SK-N-SH (cell line): ENCODE measurements around the gene HIPK2. TPM values are rescaled to one million over a fixed set of nuclear protein-coding genes. Genes with fewer than 3 reads are reported as not detected.
"Not testable (repeated sequence)": the region's sequence is repeated elsewhere in the genome, so short reads cannot be mapped to it uniquely, and the experiment has no call there.

ENCODE experiments used
- CTCF ChIA-PET: fragments of 300-600, 350-600 bp; formaldehyde crosslinking; extraction: SDS; loops from one replicate; lab custom pipeline; 2021; lab: Yijun Ruan, JAX
- POLR2A ChIA-PET: fragments of 350-600 bp; sonication (Branson Sonifier 250); formaldehyde crosslinking; extraction: SDS; loops from one replicate; lab custom pipeline; 2020; ENCODE audit warnings: antibody characterized with exemption, inconsistent platforms; lab: Yijun Ruan, JAX
- DNase-seq: peaks from one replicate; pipeline ENCODE4 v3.0.0; 2012
- H2AFZ ChIP-seq: fragments of 200-600 bp; sonication (generic); 2 replicates; pipeline ENCODE4 v1.8.1; 2016; ENCODE audit warnings: antibody characterized with exemption, mild to moderate bottlenecking, low read depth
- H3F3A ChIP-seq: fragments of 200-600 bp; sonication (generic); replicated peaks from 2 replicates; pipeline ENCODE3; 2016; ENCODE audit warnings: antibody characterized with exemption, mild to moderate bottlenecking; ENCODE audit not compliant: insufficient read depth
- H3K27ac ChIP-seq, 2 experiments: fragments of 200-500 bp in 1 of 2; fragments of 200-600 bp in 1 of 2; sonication (Bioruptor generic) in 1 of 2; sonication (generic), shearing (Covaris generic) in 1 of 2; 2 replicates each; pipeline versions ENCODE4 v1.5.1 to v1.6.1; 2014 to 2016; ENCODE audit warnings: low read depth in 2 of 2, inconsistent platforms in 1 of 2, low read length in 1 of 2, mild to moderate bottlenecking in 1 of 2, mixed read lengths in 1 of 2
- H3K27me3 ChIP-seq: fragments of 200-600 bp; sonication (generic), shearing (Covaris generic); 2 replicates; pipeline ENCODE4 v1.6.1; 2016; ENCODE audit warnings: mixed run types; ENCODE audit not compliant: insufficient read depth
- H3K36me3 ChIP-seq, 2 experiments: fragments of 200-500 bp in 1 of 2; fragments of 200-600 bp in 1 of 2; sonication (Bioruptor generic) in 1 of 2; sonication (generic) in 1 of 2; replicated peaks in 1 of 2; 2 replicates each; pipeline versions ENCODE3 to v1.5.1; 2014 to 2016; ENCODE audit warnings: low read length in 1 of 2, mild to moderate bottlenecking in 1 of 2; ENCODE audit not compliant: insufficient read depth in 2 of 2, control insufficient read depth in 1 of 2
- H3K4me1 ChIP-seq, 2 experiments: fragments of 200-500 bp in 1 of 2; fragments of 200-600 bp in 1 of 2; sonication (Bioruptor generic) in 1 of 2; sonication (generic), shearing (Covaris generic) in 1 of 2; 2 replicates each; pipeline versions ENCODE4 v1.5.1 to v1.6.1; 2014 to 2016; ENCODE audit warnings: low read depth in 1 of 2, low read length in 1 of 2, mixed run types in 1 of 2; ENCODE audit not compliant: insufficient read depth in 2 of 2, control insufficient read depth in 1 of 2
- H3K4me2 ChIP-seq: fragments of 200-600 bp; sonication (generic), shearing (Covaris generic); 2 replicates; pipeline ENCODE4 v1.6.1; 2017; ENCODE audit warnings: mixed run types
- H3K4me3 ChIP-seq, 2 experiments: fragments of 200-500 bp in 1 of 2; fragments of 200-600 bp in 1 of 2; sonication (Bioruptor generic) in 1 of 2; sonication (generic), shearing (Covaris generic) in 1 of 2; 2 replicates each; pipeline versions ENCODE4 v1.5.1 to v1.8.1; 2014 to 2016; ENCODE audit warnings: low read depth in 2 of 2, inconsistent platforms in 1 of 2, low read length in 1 of 2, mild to moderate bottlenecking in 1 of 2, mixed read lengths in 1 of 2, moderate library complexity in 1 of 2
- H3K79me2 ChIP-seq: fragments of 200-600 bp; sonication (generic); 2 replicates; pipeline ENCODE4 v1.8.1; 2017; ENCODE audit warnings: mild to moderate bottlenecking; ENCODE audit not compliant: insufficient read depth
- H3K9ac ChIP-seq: fragments of 200-600 bp; sonication (generic); 2 replicates; pipeline ENCODE4 v1.6.1; 2017; ENCODE audit warnings: mixed run types
- H3K9me2 ChIP-seq: fragments of 200-600 bp; sonication (generic); 2 replicates; pipeline ENCODE4 v1.6.1; 2017; ENCODE audit warnings: mixed run types
- H3K9me3 ChIP-seq: fragments of 200-600 bp; sonication (generic); 2 replicates; pipeline ENCODE4 v1.6.1; 2017; ENCODE audit warnings: mixed run types, mild to moderate bottlenecking, moderate library complexity
- H4K20me1 ChIP-seq: fragments of 200-600 bp; sonication (generic); 2 replicates; pipeline ENCODE4 v1.6.1; 2017; ENCODE audit warnings: mild to moderate bottlenecking, mixed run types; ENCODE audit not compliant: insufficient read depth
- ELF1 ChIP-seq: IDR thresholded peaks from 2 replicates; pipeline ENCODE4 v1.4.0; 2012
- EZH2phosphoT487 ChIP-seq: fragments of 200-600 bp; sonication (generic); IDR thresholded peaks from 2 replicates; pipeline ENCODE4 v1.6.1; 2017; ENCODE audit warnings: low read depth, mixed run types, mild to moderate bottlenecking, antibody characterized with exemption, moderate library complexity, borderline replicate concordance
- FOSL2 ChIP-seq: IDR thresholded peaks from 2 replicates; pipeline ENCODE4 v1.4.0; 2012; ENCODE audit warnings: low read depth, mild to moderate bottlenecking, moderate library complexity, borderline replicate concordance
- FOXJ3 ChIP-seq: sonication (generic); formaldehyde crosslinking; IDR thresholded peaks from 2 replicates; pipeline ENCODE4 v1.5.1; 2020; ENCODE audit warnings: mild to moderate bottlenecking, missing genetic modification reagents
- FOXM1 ChIP-seq: IDR thresholded peaks from 2 replicates; pipeline ENCODE4 v1.4.0; 2012; ENCODE audit warnings: low read depth, mild to moderate bottlenecking
- IRF3 ChIP-seq: fragments of 150-350 bp; IDR thresholded peaks from 2 replicates; pipeline ENCODE4 v1.6.1; 2016; ENCODE audit warnings: mild to moderate bottlenecking, low read depth, low read length
- JUND ChIP-seq: IDR thresholded peaks from 2 replicates; pipeline ENCODE4 v1.4.0; 2012
- NFIC ChIP-seq: IDR thresholded peaks from 2 replicates; pipeline ENCODE4 v1.4.0; 2012; ENCODE audit warnings: borderline replicate concordance
- PBX3 ChIP-seq: IDR thresholded peaks from 2 replicates; pipeline ENCODE4; 2012
- RAD21 ChIP-seq: IDR thresholded peaks from 2 replicates; pipeline ENCODE4 v1.6.1; 2012; ENCODE audit warnings: mild to moderate bottlenecking, low read length
- RXRA ChIP-seq: IDR thresholded peaks from 2 replicates; pipeline ENCODE4 v1.4.0; 2012; ENCODE audit warnings: low read depth, mild to moderate bottlenecking, borderline replicate concordance
- SIN3A ChIP-seq: IDR thresholded peaks from 2 replicates; pipeline ENCODE4 v1.6.1; 2012; ENCODE audit warnings: low read depth, mild to moderate bottlenecking, low read length, moderate library complexity, borderline replicate concordance
- USF2 ChIP-seq: fragments of 150-350 bp; IDR thresholded peaks from 2 replicates; pipeline ENCODE4 v1.6.1; 2017; ENCODE audit warnings: antibody characterized with exemption, low read length, low read depth, borderline replicate concordance
- WGBS: methylation state at CpG from one replicate; pipeline ENCODE4 v1.1.6; 2017; ENCODE audit warnings: low lambda C conversion rate; 5-methylcytosine and 5-hydroxymethylcytosine counted together
- polyA plus RNA-seq, 3 experiments: library from polyadenylated mRNA; depleted of rRNA; stranded (reverse); fragments of >200 nt; gene quantifications; 2 replicates each; pipeline ENCODE4 v1.2.3, GENCODE V29; 2012
- TF ChIP-seq, protein P1 (sequence below): IDR thresholded peaks from 2 replicates; pipeline ENCODE4 v1.6.1; 2012; ENCODE audit warnings: mild to moderate bottlenecking, low read depth, low read length, moderate library complexity
- TF ChIP-seq, protein P2 (sequence below): IDR thresholded peaks from 2 replicates; pipeline ENCODE4 v1.4.0; 2012; ENCODE audit warnings: low read depth, borderline replicate concordance

Gene HIPK2
- polyA plus RNA-seq, 1 of the 3 experiments (the other 2 are of a cell fraction) = 14.2 TPM

GRCh38 chr7:139553991-139554700 is 223.7 kb downstream of the HIPK2 start:
- H3K27me3 ChIP-seq, H3K9me3 ChIP-seq, H3K9ac ChIP-seq, H4K20me1 ChIP-seq, H2AFZ ChIP-seq, POLR2A ChIA-PET, H3K4me1 ChIP-seq, H3K9me2 ChIP-seq, DNase-seq, H3K79me2 ChIP-seq, H3F3A ChIP-seq, H3K27ac ChIP-seq, H3K4me2 ChIP-seq, H3K4me3 ChIP-seq, H3K36me3 ChIP-seq: not testable (repeated sequence)
- WGBS = 74% methylated on average over 7 of the region's 8 CpGs
- CTCF ChIA-PET = interaction anchor here (0.6 to 5.7 kb wide), 4 partner anchors 54 to 527 kb away, joined by 3 to 22 read pairs (median 4); no protein-coding TSS in a partner anchor

GRCh38 chr7:139548302-139549028 is 229.3 kb downstream of the HIPK2 start:
- no peak overlapping the region for H3K9ac ChIP-seq
- peak; percentile 30 for DNase-seq
- H3K4me1 ChIP-seq = peaks cover 0 to 5% of the 10 kb centered on the region in 2 experiments; a peak in 1 of 4 replicates
- 42% methylated on average over 5 of the region's 5 CpGs for WGBS
- peaks cover 9% of the 10 kb centered on the region; the same call in 1 of the 2 replicates for H3K27me3 ChIP-seq
- H4K20me1 ChIP-seq = no peaks in the 10 kb centered on the region
- no peaks in the 10 kb centered on the region for H3K36me3 ChIP-seq
- H3K9me2 ChIP-seq = no peaks in the 10 kb centered on the region
- no peaks in the 10 kb centered on the region for H3F3A ChIP-seq
- H3K4me2 ChIP-seq = no peak overlapping the region
- H2AFZ ChIP-seq = no peak overlapping the region
- POLR2A ChIA-PET = no interaction called here
- H3K4me3 ChIP-seq = no peak overlapping the region
- CTCF ChIA-PET = interaction anchor here (1.2 to 1.5 kb wide), 3 partner anchors 10 to 49 kb away, joined by 3 to 5 read pairs (median 4); no protein-coding TSS in a partner anchor
- no peaks in the 10 kb centered on the region for H3K79me2 ChIP-seq
- no peaks in the 10 kb centered on the region for H3K9me3 ChIP-seq
- H3K27ac ChIP-seq = no peak overlapping the region
- TF ChIP-seq FOSL2 (no peak), RXRA (no peak), FOXJ3 (CRISPR knock-in tag) (no peak), PBX3 (no peak), EZH2phosphoT487 (no peak), USF2 (no peak), ELF1 (no peak), FOXM1 (no peak), NFIC (no peak), JUND (no peak), RAD21 (no peak), SIN3A (no peak), IRF3 (no peak)
- TF ChIP-seq, protein P1, sequence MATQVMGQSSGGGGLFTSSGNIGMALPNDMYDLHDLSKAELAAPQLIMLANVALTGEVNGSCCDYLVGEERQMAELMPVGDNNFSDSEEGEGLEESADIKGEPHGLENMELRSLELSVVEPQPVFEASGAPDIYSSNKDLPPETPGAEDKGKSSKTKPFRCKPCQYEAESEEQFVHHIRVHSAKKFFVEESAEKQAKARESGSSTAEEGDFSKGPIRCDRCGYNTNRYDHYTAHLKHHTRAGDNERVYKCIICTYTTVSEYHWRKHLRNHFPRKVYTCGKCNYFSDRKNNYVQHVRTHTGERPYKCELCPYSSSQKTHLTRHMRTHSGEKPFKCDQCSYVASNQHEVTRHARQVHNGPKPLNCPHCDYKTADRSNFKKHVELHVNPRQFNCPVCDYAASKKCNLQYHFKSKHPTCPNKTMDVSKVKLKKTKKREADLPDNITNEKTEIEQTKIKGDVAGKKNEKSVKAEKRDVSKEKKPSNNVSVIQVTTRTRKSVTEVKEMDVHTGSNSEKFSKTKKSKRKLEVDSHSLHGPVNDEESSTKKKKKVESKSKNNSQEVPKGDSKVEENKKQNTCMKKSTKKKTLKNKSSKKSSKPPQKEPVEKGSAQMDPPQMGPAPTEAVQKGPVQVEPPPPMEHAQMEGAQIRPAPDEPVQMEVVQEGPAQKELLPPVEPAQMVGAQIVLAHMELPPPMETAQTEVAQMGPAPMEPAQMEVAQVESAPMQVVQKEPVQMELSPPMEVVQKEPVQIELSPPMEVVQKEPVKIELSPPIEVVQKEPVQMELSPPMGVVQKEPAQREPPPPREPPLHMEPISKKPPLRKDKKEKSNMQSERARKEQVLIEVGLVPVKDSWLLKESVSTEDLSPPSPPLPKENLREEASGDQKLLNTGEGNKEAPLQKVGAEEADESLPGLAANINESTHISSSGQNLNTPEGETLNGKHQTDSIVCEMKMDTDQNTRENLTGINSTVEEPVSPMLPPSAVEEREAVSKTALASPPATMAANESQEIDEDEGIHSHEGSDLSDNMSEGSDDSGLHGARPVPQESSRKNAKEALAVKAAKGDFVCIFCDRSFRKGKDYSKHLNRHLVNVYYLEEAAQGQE = no peak
- TF ChIP-seq, protein P2, sequence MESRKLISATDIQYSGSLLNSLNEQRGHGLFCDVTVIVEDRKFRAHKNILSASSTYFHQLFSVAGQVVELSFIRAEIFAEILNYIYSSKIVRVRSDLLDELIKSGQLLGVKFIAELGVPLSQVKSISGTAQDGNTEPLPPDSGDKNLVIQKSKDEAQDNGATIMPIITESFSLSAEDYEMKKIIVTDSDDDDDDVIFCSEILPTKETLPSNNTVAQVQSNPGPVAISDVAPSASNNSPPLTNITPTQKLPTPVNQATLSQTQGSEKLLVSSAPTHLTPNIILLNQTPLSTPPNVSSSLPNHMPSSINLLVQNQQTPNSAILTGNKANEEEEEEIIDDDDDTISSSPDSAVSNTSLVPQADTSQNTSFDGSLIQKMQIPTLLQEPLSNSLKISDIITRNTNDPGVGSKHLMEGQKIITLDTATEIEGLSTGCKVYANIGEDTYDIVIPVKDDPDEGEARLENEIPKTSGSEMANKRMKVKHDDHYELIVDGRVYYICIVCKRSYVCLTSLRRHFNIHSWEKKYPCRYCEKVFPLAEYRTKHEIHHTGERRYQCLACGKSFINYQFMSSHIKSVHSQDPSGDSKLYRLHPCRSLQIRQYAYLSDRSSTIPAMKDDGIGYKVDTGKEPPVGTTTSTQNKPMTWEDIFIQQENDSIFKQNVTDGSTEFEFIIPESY = no peak
